GM18868 (cell line): ENCODE measurements around the gene HAX1.

ENCODE experiments used
- ATAC-seq: cut with Tn5 transposase; IDR thresholded peaks from one replicate; pipeline ENCODE4 v1.9.1; 2021; ENCODE audit warnings: mild to moderate bottlenecking, moderate library complexity; ENCODE audit not compliant: unreplicated experiment

HAX1 gene

DNA sequence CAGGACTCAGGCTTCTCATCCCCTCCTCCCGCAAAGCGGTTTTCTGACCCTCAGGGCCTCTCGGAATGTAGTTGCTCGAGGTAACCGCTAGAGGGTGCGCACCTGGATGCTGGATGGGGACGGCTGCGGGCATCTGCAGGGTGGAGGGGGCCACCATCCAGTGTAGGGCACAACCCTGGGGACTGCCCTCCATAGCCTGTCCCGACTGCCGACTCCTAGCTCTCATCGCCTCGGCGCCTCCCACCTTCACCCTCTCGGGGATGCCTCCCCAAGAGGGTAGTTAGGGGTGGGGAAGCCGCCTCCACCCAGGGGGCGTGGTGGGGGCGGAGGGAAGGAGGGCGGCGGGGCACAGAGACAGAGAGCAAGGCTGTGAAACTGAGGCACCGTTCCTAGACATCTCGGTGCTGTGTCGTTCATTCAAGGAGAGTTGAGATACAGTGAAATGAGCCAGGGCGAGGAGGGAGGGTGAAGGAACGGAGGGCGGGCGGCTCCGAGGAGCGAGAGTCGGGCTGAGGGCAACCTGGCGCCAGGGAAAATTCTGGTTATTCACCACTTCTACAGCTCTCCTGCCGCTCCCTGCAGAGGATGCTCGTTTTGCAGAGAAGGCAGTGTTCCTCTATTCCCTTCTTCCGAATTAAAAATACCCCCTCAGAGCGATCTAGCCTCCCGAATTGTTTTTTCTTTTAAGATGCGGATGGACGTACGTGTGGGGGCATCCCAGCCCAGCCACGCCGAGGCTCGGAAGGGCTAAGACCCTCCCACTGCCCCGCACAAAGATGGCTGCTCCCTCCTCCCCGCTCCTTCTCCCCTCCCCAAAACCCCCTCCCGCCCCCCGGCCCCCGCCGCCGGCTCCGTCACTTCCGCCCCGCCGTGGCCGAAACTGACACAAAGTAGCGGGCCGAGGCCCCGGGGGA, 52.5 kb downstream of the HAX1 start, which contains the start of gene ATP8B2:
Gene ATP8B2, plus strand, starts transcription at position 857 of the 914 bp plus-strand sequence. CDS start 2,617 bp downstream, outside the sequence.
- ATAC-seq: peak; percentile 54
